Stimulated activated CD4-positive, alpha-beta T cell treated with anti-CD3 and anti-CD28 coated beads, Interleukin-15, amount 100 ng/mL, for 24 hours (primary cell): ENCODE results near the gene SFXN2.

Experiments
- DNase-seq: peaks from one replicate; pipeline ENCODE4 v3.0.0-alpha.2; 2020

The SFXN2 gene

DNA sequence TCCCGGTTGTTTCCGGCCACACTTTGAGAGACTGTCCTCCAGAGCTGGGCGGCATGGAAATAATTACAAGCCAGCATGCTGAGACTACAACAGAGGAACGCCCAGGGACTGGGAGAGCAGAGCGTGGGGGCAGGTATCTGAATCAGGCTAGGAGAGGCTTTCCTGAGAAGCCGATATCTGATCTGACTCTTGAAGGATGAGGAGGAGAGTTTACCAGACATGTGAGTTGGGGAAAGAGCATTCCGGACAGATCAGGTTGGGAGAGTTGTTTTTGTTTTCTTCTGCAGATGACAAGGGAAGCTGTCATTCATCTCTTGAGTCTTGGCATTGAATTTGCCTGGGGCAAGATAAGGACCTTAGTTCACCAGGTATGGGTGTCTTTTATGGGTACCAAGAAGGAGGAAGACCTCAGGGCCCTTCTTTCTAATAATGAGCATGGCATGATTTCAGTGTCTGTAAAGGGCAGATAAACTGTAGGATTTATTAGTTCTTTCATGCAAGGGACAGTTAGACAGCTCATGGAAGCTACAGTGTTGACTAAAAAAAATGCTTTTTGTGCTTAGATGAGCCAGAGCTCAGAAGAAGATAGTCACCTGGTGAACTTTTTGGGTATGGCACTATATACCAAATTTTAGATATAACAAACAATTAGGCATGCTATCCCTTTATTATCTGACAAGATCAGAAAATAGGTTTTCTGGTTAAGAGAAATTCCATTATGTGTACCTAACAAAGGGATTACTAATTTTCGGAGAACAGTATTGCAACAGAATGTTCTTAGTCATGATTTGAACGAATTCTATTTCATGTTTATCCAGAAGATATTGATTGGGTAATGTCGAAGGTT, 65.5 kb downstream of the SFXN2 start:
- DNase-seq = no peak

DNA sequence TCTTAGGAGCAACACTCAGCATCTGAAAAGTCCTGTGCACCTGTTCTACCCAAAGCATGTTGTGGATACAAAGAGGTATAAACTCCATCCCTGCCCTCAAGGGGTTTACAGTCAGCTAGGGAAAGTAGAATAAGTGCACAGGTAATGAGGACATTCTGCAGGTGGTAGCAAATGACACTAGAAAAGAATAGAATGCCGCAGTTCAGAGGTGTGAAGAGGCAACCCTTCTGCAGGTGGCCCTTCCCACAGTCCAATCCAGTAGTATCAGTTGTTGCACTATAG, 66.0 kb downstream of the SFXN2 start:
- no peak for DNase-seq

DNA sequence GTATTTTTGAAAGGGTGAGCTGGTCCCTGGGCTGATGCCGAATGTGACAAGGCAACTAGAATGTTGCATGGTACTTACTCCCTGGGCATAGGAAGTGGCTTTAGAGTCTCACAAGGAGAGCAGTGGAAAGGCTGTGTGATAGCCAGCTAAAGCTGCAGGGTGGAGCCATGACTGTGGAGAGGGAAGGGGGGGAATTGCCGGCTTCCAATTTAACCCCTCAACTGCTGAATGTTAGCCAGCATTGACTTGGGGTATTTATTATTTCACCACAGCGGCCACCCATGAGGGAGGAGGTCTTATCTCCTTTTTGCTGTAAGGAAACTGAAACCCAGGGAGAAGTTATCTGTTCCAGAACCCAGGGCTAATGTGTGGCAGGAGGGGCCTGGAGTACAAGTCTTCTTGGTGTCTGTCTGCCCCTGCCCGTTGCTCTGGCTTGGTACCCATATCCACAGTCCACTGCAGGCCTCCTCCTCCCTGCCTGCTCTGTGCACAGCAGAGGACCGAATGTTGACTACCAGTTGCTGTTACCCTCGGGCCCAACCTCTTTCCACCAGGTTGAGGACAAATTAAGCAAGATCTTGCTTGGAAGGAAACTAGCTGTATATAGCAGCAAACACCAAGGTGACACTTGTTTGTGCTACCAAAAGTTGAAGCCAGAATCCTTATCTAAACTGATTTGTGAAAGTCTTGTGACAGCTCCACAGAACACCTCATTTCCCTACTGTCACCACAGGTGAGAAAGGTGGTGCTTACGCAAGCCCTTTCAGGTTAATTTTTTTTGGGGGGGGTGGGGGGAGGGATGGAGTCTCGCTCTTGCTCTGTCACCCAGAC, 66.9 kb downstream of the SFXN2 start:
- DNase-seq = no peak

DNA sequence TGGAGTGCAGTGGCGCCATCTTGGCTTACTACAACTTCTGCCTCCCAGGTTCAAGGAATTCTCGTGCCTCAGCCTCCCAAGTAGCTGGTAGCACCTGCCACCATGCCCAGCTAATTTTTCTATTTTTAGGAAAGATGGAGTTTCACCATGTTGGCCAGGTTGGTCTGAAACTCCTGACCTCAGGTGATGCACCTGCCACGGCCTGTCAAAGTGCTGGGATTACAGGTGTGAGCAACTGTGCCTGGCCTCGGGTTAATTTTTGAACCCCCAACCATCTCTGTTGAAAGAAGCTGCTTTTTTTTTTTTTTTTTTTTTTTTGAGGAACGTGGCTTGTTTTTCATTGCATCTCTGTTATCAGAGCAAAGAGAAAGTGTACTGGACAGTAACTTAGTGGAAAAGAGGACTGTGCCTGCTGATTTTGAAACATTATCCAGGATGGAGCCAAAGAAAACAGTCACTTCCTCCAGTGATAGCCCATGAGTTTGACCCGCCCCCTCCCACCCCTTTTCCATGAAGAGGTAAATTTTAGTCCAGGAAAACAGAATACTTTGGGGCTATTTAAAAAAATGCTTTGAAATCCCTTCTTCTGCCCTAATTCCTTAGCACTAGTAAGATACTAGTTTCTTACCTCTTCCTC, 67.6 kb downstream of the SFXN2 start:
- no peak for DNase-seq

DNA sequence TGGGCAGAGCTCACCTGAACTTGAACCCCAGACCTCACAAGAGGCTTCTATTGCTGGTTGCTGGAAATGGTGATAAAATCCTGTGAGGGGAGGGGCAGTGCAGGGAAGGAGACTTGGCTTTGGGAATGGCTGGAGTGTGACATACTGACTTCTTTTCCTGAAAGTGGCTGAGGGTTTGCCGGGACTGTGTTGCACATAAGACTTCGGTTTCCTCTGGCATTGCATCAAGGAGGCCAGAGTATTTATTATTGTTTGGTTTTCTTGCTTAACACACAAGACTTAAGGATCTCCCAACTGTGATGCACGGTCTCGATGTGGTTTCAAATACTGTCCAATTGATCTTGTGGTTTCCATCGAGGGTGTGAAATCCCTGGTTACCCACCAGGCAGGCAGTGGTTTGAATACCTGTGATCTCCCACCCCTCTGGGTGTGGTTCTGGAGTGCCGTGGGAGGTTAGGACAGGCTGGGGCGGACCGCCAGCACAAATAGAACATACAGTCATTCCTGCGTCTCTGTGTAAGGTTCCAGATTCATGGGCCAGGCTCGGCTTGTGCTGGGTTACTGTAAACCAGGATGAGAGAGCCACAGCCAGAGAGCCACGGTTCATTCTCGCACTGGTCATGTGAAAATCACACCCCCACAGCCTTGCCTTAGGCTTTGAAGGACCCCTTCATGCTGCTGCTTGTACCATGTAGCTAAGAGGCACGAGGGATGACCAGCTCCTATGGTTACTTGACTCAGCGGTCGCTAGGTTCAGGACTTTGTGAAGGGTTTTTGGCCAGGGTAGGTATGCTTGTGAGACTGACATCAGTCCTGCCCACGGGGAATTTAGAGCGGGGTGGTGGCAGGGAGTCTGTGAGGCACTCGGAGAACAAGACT, 68.5 kb downstream of the SFXN2 start:
- no peak for DNase-seq

DNA sequence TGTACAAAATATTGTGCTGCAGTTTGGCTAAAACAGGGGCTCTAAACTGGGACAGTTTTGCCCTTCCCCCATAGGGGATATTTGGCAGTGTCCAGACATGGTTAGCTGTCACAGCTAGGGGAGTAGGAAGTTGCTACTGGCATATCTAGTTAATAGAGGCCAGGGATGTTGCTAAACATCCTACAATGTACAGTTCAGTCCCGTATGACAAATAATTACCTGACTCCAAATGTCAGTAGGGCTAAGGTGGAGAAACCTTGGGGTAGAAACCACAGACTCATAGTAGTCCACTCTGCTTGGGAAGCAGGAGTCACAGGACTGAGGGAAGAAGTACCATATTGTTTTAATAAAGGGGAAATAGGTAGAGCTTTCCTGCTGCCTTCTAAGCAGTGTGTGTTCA, 69.1 kb downstream of the SFXN2 start:
- no peak for DNase-seq

DNA sequence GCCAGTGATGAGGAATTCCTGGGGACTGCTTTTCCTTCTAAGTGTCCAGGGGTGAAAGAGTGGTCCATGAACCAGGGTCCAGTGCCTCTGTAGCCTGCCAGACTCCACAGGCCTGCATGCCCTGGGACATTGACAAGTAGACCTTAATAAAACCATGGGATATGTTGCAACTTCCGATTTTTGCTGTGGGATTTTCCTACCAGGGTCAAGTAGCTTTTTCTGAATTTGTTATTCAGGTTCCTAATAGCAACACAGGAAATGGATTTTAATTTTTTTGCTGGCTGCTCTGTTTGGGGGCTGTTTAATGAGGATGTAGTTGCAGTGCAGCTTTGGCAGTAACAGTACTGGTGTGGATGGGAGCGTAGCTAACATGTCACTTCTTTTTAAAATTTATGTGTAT, 71.4 kb downstream of the SFXN2 start:
- DNase-seq = no peak

DNA sequence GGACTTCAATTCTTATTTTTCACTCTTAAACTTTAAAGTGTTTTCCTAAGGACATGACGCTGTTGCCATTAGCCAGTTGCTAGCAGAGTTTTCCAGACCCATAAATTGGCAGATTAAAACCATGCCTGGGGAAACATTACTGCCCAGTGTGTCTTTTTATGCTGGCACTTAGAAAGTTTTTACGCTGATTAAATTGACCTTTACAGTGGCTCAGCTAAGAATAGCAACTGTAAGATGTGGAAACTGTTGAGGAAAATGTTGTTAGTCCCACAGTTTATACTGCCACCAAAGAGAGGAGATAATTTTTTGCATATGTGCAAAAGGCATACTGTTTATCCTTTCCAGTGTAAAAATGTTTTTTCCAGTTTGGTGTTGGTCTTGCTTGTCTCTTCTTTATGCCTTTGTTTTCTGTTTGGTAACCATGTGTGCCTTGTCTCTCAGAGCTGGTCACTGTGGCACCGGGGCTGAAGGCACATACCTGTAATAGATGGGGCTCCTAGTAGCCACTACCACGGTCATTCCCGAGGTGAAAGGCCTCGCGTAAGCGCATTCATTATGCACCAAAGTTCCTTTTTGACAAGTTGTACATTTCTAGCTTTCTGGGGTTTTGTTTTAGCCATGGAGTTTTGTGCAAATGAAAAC, 77.4 kb downstream of the SFXN2 start:
- no peak for DNase-seq
